Uterus (tissue), 4 donors: ENCODE measurements around the gene UNKL. TPM values are rescaled to one million over a fixed set of nuclear protein-coding genes. Genes with fewer than 3 reads are reported as not detected.

Experiments
- DNase-seq, 2 donors: peaks; one replicate each; pipeline ENCODE4 v3.0.0-alpha.2; 2019 to 2020
- H3K27ac ChIP-seq, 2 donors: fragments of 200-600 bp; sonication (generic); 1 replicate in 1 of 2; 2 replicates in 1 of 2; pipeline ENCODE4 v1.5.1; 2016 to 2018
- H3K27me3 ChIP-seq, 2 donors: fragments of 200-600 bp; sonication (generic); one replicate each; pipeline ENCODE4 v1.5.1; 2018 to 2019; ENCODE audit warnings: control low read depth in 1 of 2
- H3K36me3 ChIP-seq, 2 donors: fragments of 200-600 bp; sonication (generic); one replicate each; pipeline ENCODE4 v1.5.1; 2019; ENCODE audit warnings: control low read depth in 1 of 2
- H3K4me1 ChIP-seq, 2 donors: fragments of 200-600 bp; sonication (generic); one replicate each; pipeline ENCODE4 v1.5.1; 2018 to 2019; ENCODE audit warnings: control low read depth in 1 of 2
- H3K4me3 ChIP-seq, 2 donors: fragments of 200-600 bp; sonication (generic); 1 replicate in 1 of 2; 2 replicates in 1 of 2; pipeline ENCODE4 v1.5.1; 2018 to 2019; ENCODE audit warnings: mild to moderate bottlenecking in 1 of 2
- H3K9me3 ChIP-seq, 2 donors: fragments of 200-600 bp; sonication (generic); one replicate each; pipeline ENCODE4 v1.5.1; 2019; ENCODE audit warnings: control low read depth in 1 of 2
- POLR2A ChIP-seq, 2 donors: fragments of 450-650 bp; IDR thresholded peaks; one replicate each; pipeline ENCODE4 v1.6.1; 2016; ENCODE audit warnings: antibody characterized with exemption in 2 of 2, mild to moderate bottlenecking in 1 of 2, moderate library complexity in 1 of 2
- intact Hi-C: fragments of 100-400 bp; cut with DNase I; formaldehyde crosslinking; loops from one replicate; pipeline ENCODE4 v1.15.1; 2023; ENCODE audit warnings: low total_unique reads
- total RNA-seq, 4 donors: library from RNA; depleted of rRNA in 3 of 4; stranded (reverse); fragments of >200 nt in 3 of 4; gene quantifications; one replicate each; pipeline versions ENCODE4 v1.1.0 to v1.2.4, GENCODE V29; 2014 to 2023
- TF ChIP-seq, protein P1 (sequence below), 4 experiments: fragments of 200-600 bp in 2 of 4; fragments of 450-650 bp in 2 of 4; sonication (generic) in 2 of 4; IDR thresholded peaks; one replicate each; pipeline ENCODE4 v1.5.1; 2016 to 2019; ENCODE audit warnings: antibody characterized with exemption in 4 of 4, mild to moderate bottlenecking in 2 of 4, moderate library complexity in 1 of 4
- donor health status: DM: yes; HTN: yes; CAD: no.

The UNKL gene
- total RNA-seq, 4 donors from 2014 or later, result 13.5 to 63.3 (median 27.6) TPM

DNA sequence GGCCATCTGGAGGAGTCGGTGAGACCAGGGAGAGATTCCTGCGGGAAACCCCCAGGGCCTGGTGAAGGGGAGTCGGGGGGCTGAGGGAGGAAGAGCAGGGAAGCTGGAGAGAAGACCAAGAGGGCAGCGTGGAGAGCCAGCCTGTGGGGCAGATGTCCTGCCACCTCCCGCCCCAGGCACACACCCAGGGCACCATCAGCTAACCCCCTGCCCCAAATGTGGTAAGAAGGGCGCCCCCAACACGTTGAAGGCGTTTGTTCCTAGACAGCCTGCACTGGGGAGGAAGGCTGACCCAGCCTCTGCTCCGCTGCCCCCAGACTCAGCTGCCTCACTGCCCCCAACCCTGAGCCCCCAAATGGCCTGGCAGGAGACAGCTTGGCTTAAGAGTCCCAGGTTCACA is 79.8 kb downstream of the UNKL start:
- no peaks in the 10 kb centered on the region for H3K36me3 ChIP-seq
- H3K27me3 ChIP-seq, result peaks cover 8 to 15% of the 10 kb centered on the region in 2 donors
- H3K4me1 ChIP-seq, result peaks cover 0 to 9% of the 10 kb centered on the region in 2 donors
- intact Hi-C loops, result no loop called here
- DNase-seq, result no peak
- peaks cover 0 to 4% of the 10 kb centered on the region in 2 donors for H3K9me3 ChIP-seq
- no peak overlapping the region for H3K27ac ChIP-seq
- TF ChIP-seq POLR2A (IDR thresholded peaks at IDR 0.05), result no peak
- TF ChIP-seq, protein P1, sequence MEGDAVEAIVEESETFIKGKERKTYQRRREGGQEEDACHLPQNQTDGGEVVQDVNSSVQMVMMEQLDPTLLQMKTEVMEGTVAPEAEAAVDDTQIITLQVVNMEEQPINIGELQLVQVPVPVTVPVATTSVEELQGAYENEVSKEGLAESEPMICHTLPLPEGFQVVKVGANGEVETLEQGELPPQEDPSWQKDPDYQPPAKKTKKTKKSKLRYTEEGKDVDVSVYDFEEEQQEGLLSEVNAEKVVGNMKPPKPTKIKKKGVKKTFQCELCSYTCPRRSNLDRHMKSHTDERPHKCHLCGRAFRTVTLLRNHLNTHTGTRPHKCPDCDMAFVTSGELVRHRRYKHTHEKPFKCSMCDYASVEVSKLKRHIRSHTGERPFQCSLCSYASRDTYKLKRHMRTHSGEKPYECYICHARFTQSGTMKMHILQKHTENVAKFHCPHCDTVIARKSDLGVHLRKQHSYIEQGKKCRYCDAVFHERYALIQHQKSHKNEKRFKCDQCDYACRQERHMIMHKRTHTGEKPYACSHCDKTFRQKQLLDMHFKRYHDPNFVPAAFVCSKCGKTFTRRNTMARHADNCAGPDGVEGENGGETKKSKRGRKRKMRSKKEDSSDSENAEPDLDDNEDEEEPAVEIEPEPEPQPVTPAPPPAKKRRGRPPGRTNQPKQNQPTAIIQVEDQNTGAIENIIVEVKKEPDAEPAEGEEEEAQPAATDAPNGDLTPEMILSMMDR (IDR thresholded peaks at IDR 0.05), result no peak
- no peak overlapping the region for H3K4me3 ChIP-seq

GRCh38 chr16:1333854-1334700 is 80.4 kb downstream of the UNKL start:
- intact Hi-C loops, result no loop called here
- peaks cover 8 to 15% of the 10 kb centered on the region in 2 donors for H3K27me3 ChIP-seq
- no peak for TF ChIP-seq POLR2A (IDR thresholded peaks at IDR 0.05)
- TF ChIP-seq, protein P1 (IDR thresholded peaks at IDR 0.05), result no peak
- peaks cover 0 to 9% of the 10 kb centered on the region in 2 donors for H3K4me1 ChIP-seq
- H3K36me3 ChIP-seq, result no peaks in the 10 kb centered on the region
- DNase-seq, result no peak
- H3K4me3 ChIP-seq, result no peak overlapping the region
- peaks cover 0 to 4% of the 10 kb centered on the region in 2 donors for H3K9me3 ChIP-seq
- H3K27ac ChIP-seq, result no peak overlapping the region

- no peak for TF ChIP-seq POLR2A (IDR thresholded peaks at IDR 0.05)
- TF ChIP-seq, protein P1 (IDR thresholded peaks at IDR 0.05), result no peak
- intact Hi-C loops, result no loop called here
- peak within 1 kb of the TSS in 1 of 2 donors; percentile 9 for H3K4me3 ChIP-seq
These were observed 81.2 kb downstream of the UNKL start, which contains the start of gene BAIAP3 for GRCh38 chr16:1333149-1333812. Gene BAIAP3 (plus strand): TSS chr16:1333645. CDS start chr16:1338550, 4,905 bp downstream.

GRCh38 chr16:1332618-1333148 is 81.8 kb downstream of the UNKL start:
- Histone ChIP-seq H3K36me3 (no peaks in the 10 kb centered on the region), H3K27ac (no peak overlapping the region), H3K9me3 (peaks cover 0 to 4% of the 10 kb centered on the region in 2 donors), H3K27me3 (peaks cover 8 to 15% of the 10 kb centered on the region in 2 donors), H3K4me1 (peaks cover 0 to 9% of the 10 kb centered on the region in 2 donors), H3K4me3 (peak overlapping the region in 1 of 2 donors; percentile 9)
- intact Hi-C loops, result no loop called here
- no peak for DNase-seq
- TF ChIP-seq, protein P1 (IDR thresholded peaks at IDR 0.05), result no peak
- TF ChIP-seq POLR2A (IDR thresholded peaks at IDR 0.05), result no peak

More at GRCh38 chr16:1333149-1333812, 81.2 kb downstream of the UNKL start, which contains the start of gene BAIAP3:
- Histone ChIP-seq H3K36me3 (no peaks in the 10 kb centered on the region), H3K9me3 (peaks cover 0 to 4% of the 10 kb centered on the region in 2 donors), H3K27ac (no peak within 1 kb of the TSS), H3K27me3 (peaks cover 8 to 15% of the 10 kb centered on the region in 2 donors), H3K4me1 (peaks cover 0 to 9% of the 10 kb centered on the region in 2 donors)
- no peak for DNase-seq
